Measurements from ENCODE around the gene WWOX. TPM values are rescaled to one million over a fixed set of nuclear protein-coding genes. Genes with fewer than 3 reads are reported as not detected.

WWOX gene
- total and polyA plus RNA-seq, 3 experiments from 2014 or later, result 17.2 to 18.6 (median 18.2) TPM

DNA sequence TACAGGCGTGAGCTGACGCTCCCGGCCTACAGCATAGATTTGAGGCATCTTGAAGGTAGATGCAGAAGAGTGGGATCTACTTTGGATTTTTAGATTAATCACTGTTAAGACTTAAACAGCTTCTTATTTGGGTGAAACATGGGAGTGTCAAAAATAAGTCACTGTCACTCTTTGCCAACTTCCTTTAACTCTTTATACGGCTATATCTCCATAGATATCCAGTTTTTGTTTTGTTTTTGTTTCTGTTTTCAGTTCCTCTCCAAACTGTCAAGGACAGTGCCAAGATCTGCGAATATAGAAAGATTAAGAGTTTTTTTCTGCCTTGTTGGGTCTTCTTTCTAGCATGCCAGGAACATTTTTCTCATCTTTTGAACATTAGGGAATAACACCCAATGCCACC is 706.1 kb downstream of the WWOX start:
- Mint-ChIP-seq H3K9me3 (peaks cover 0 to 9% (median 0%) of the 10 kb centered on the region in 5 donors), H3K27ac (no peak overlapping the region), H3K4me1 (peaks cover 9 to 16% (median 12%) of the 10 kb centered on the region in 3 donors), H3K36me3 (peaks cover 3 to 10% (median 4%) of the 10 kb centered on the region in 3 donors), H3K27me3 (no peaks in the 10 kb centered on the region), H3K4me3 (no peak overlapping the region)
- ChIA-PET POLR2A (no interaction called here), CTCF (no interaction called here)
- Histone ChIP-seq H3K36me3 (ENCODE audit: insufficient read depth, low read length) (no peaks in the 10 kb centered on the region), H3K4me1 (ENCODE audit: insufficient read depth, low read length) (no peaks in the 10 kb centered on the region), H3K27ac (ENCODE audit: low read depth, low read length) (no peak overlapping the region), H3K27me3 (ENCODE audit: insufficient read depth, low read length, poor library complexity, severe bottlenecking) (no peaks in the 10 kb centered on the region), H3K4me3 (ENCODE audit: low read length) (no peak overlapping the region), H3K9me3 (ENCODE audit: low read length) (no peaks in the 10 kb centered on the region)
- no peak for DNase-seq

DNA sequence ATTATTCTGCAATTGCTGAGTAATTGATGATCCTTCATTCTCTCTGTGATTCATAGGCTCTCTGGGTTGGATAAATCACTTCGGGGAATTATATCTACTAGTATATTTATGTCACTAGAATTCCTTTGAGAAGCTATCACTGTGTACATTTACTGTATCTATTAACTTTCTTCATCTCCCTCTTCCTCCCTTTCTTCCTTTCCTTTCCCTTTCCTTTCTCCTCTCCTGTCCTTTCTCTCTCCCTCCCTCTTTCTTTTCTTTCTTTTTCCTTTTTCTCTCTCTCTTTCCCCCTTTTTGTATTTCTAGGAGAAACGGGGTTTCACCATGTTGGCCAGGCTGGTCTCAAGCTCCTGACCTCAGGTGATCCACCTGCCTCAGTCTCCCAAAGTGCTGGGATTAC is 711.8 kb downstream of the WWOX start:
- H3K27me3 ChIP-seq (ENCODE audit: insufficient read depth, low read length, poor library complexity, severe bottlenecking), result no peaks in the 10 kb centered on the region
- Mint-ChIP-seq H3K4me3 (no peak overlapping the region), H3K27me3 (no peaks in the 10 kb centered on the region), H3K9me3 (peaks cover 0 to 2% (median 0%) of the 10 kb centered on the region in 5 donors), H3K4me1 (peaks cover 0 to 7% (median 2%) of the 10 kb centered on the region in 3 donors), H3K27ac (no peak overlapping the region), H3K36me3 (peaks cover 2 to 4% (median 3%) of the 10 kb centered on the region in 3 donors)
- no peak overlapping the region for H3K27ac ChIP-seq (ENCODE audit: low read depth, low read length)
- H3K9me3 ChIP-seq (ENCODE audit: low read length), result no peaks in the 10 kb centered on the region
- no peaks in the 10 kb centered on the region for H3K36me3 ChIP-seq (ENCODE audit: insufficient read depth, low read length)
- H3K4me1 ChIP-seq (ENCODE audit: insufficient read depth, low read length), result no peaks in the 10 kb centered on the region
- no peak for DNase-seq
- H3K4me3 ChIP-seq (ENCODE audit: low read length), result no peak overlapping the region
- ChIA-PET POLR2A (no interaction called here), CTCF (no interaction called here)

DNA sequence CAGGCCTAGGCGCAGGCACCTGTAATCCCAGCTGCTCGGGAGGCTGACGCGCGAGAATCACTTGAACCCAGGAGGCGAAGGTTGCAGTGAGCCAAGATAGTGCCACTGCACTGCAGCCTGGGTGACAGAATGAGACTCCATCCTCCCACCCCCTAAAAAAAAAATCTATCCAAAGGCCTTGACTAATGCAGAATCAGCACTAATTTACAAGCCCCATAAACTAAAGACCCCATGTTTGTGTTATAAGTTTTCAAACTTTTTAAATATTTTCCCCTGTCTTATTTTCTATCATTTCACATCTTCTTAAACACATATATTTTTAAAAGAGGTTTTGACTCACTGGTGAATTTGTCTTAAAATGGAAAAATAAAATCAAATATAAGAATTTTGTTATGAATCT is 713.1 kb downstream of the WWOX start:
- H3K36me3 Mint-ChIP-seq, result peaks cover 0 to 4% (median 3%) of the 10 kb centered on the region in 3 donors
- H3K27ac ChIP-seq (ENCODE audit: low read depth, low read length), result no peak overlapping the region
- H3K4me1 Mint-ChIP-seq, result peaks cover 0 to 7% (median 2%) of the 10 kb centered on the region in 3 donors
- H3K9me3 Mint-ChIP-seq, result no peaks in the 10 kb centered on the region
- CTCF ChIA-PET, result no interaction called here
- H3K9me3 ChIP-seq (ENCODE audit: low read length), result no peaks in the 10 kb centered on the region
- H3K36me3 ChIP-seq (ENCODE audit: insufficient read depth, low read length), result no peaks in the 10 kb centered on the region
- H3K4me1 ChIP-seq (ENCODE audit: insufficient read depth, low read length), result no peaks in the 10 kb centered on the region
- no peak overlapping the region for H3K4me3 Mint-ChIP-seq
- H3K27ac Mint-ChIP-seq, result no peak overlapping the region
- no peak for DNase-seq
- POLR2A ChIA-PET, result no interaction called here
- no peak overlapping the region for H3K4me3 ChIP-seq (ENCODE audit: low read length)
- no peaks in the 10 kb centered on the region for H3K27me3 Mint-ChIP-seq
- H3K27me3 ChIP-seq (ENCODE audit: insufficient read depth, low read length, poor library complexity, severe bottlenecking), result no peaks in the 10 kb centered on the region

DNA sequence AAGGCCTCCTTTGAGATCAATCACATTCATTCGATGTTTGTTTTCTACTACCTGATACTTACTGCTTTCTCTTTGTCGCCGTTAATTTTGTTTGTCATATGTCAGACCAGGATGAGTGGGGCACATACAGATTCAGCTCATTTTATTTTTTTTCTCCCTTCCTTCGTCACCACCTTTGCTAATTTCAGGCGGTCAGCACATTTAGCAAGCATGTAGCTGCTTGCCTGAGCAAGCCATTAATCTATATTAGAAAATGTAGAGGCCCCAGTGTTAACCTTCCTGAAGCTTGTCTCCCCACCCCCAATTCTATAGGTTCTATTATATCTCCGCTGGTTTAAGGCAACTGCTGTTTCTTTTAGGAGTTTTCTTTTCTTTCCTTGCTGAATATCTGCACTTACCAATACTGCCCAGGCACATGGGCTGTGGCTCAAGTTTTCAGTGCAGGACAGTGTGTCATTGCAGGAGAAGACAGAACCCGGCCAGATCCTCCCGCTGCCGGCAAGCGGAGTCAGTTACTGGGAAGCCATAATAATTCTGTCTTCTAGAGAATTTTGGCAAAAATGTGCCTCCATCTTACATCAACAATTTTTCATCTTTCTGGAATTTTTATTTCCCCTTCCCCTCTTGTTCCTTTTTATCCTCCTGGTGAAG is 714.3 kb downstream of the WWOX start:
- no peaks in the 10 kb centered on the region for H3K9me3 ChIP-seq (ENCODE audit: low read length)
- Mint-ChIP-seq H3K36me3 (no peaks in the 10 kb centered on the region), H3K4me1 (peaks cover 0 to 7% (median 2%) of the 10 kb centered on the region in 3 donors), H3K27me3 (no peaks in the 10 kb centered on the region), H3K27ac (peak overlapping the region in 1 of 8 donors; percentile 51), H3K9me3 (no peaks in the 10 kb centered on the region), H3K4me3 (no peak overlapping the region)
- no peak for DNase-seq
- no peak overlapping the region for H3K4me3 ChIP-seq (ENCODE audit: low read length)
- CTCF ChIA-PET, result no interaction called here
- no peaks in the 10 kb centered on the region for H3K36me3 ChIP-seq (ENCODE audit: insufficient read depth, low read length)
- H3K27ac ChIP-seq (ENCODE audit: low read depth, low read length), result no peak overlapping the region
- no peaks in the 10 kb centered on the region for H3K4me1 ChIP-seq (ENCODE audit: insufficient read depth, low read length)
- POLR2A ChIA-PET, result no interaction called here
- no peaks in the 10 kb centered on the region for H3K27me3 ChIP-seq (ENCODE audit: insufficient read depth, low read length, poor library complexity, severe bottlenecking)

DNA sequence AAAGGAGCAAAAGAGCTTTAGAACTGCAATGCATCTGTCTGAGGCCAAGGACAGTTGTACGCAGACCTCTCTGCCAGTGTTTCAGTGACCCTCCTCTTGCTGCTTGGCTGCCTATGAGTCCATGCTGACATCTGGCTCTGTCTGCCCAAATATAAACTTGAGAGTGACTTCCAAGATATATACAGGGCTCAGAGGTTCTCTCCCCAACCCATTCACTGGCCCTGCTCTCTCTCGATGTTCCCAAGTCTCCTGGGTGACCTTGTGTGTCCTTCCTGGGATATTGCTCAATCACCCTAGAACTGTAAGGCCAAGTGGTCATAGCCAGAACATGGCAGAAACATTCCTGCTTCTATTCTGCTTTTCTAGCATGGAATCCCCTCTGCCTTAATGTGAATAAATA is 716.3 kb downstream of the WWOX start:
- POLR2A ChIA-PET, result interaction anchor here (0.5 kb wide), 1 partner anchor 1894 kb away, joined by 7 read pairs; no protein-coding TSS in a partner anchor
- Histone ChIP-seq H3K36me3 (ENCODE audit: insufficient read depth, low read length) (no peaks in the 10 kb centered on the region), H3K27ac (ENCODE audit: low read depth, low read length) (no peak overlapping the region), H3K9me3 (ENCODE audit: low read length) (no peaks in the 10 kb centered on the region), H3K27me3 (ENCODE audit: insufficient read depth, low read length, poor library complexity, severe bottlenecking) (no peaks in the 10 kb centered on the region), H3K4me1 (ENCODE audit: insufficient read depth, low read length) (no peaks in the 10 kb centered on the region), H3K4me3 (ENCODE audit: low read length) (no peak overlapping the region)
- Mint-ChIP-seq H3K4me1 (no peaks in the 10 kb centered on the region), H3K36me3 (peaks cover 0 to 1% (median 0%) of the 10 kb centered on the region in 3 donors), H3K4me3 (no peak overlapping the region), H3K9me3 (no peaks in the 10 kb centered on the region), H3K27ac (no peak overlapping the region), H3K27me3 (no peaks in the 10 kb centered on the region)
- CTCF ChIA-PET, result interaction anchor here (1.2 kb wide), 1 partner anchor 18 kb away, joined by 3 read pairs; no protein-coding TSS in a partner anchor
- DNase-seq, result no peak

DNA sequence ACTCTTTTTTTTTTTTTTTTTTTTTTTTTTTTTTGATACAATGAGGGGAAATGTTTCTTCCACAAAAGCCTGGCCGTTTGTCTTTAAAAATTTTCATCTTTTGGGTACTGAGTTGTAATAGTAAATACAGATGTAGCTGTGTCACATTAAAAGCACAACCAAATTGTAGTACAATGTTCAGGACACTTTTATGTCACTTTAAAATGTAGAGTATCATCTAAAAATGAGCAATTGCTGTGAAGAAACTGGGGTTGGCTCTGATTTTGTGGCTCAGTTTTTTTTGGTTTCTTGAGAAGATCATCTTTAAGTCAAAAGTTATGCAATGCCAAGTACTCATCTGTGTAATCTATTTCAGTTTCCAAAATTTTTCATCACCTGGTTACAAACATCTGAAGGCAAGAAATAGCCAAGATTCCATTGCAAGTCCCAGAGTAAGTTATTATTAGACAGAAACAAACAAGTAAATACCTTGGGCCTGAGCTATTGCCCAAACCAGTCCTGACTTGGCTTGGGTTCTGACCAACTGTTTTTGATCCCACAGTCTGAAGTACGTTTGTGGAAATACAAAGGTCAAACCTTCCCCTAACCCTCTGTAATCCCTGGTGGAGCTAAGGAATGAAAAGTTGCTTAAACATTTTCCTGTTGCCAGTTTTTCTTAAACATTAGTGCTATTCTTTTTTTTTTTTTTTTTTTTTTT is 717.2 kb downstream of the WWOX start:
- Mint-ChIP-seq H3K4me1 (no peaks in the 10 kb centered on the region), H3K27ac (no peak overlapping the region), H3K4me3 (no peak overlapping the region), H3K36me3 (peaks cover 0 to 1% (median 0%) of the 10 kb centered on the region in 3 donors), H3K9me3 (no peaks in the 10 kb centered on the region), H3K27me3 (no peaks in the 10 kb centered on the region)
- DNase-seq, result no peak
- no peak overlapping the region for H3K4me3 ChIP-seq (ENCODE audit: low read length)
- H3K9me3 ChIP-seq (ENCODE audit: low read length), result no peaks in the 10 kb centered on the region
- no peaks in the 10 kb centered on the region for H3K36me3 ChIP-seq (ENCODE audit: insufficient read depth, low read length)
- CTCF ChIA-PET, result interaction anchor here (1.2 kb wide), 1 partner anchor 19 kb away, joined by 3 read pairs; no protein-coding TSS in a partner anchor
- H3K27me3 ChIP-seq (ENCODE audit: insufficient read depth, low read length, poor library complexity, severe bottlenecking), result no peaks in the 10 kb centered on the region
- POLR2A ChIA-PET, result interaction anchor here (0.6 kb wide), 1 partner anchor 174 kb away, joined by 11 read pairs; no protein-coding TSS in a partner anchor
- H3K27ac ChIP-seq (ENCODE audit: low read depth, low read length), result no peak overlapping the region
- no peaks in the 10 kb centered on the region for H3K4me1 ChIP-seq (ENCODE audit: insufficient read depth, low read length)

DNA sequence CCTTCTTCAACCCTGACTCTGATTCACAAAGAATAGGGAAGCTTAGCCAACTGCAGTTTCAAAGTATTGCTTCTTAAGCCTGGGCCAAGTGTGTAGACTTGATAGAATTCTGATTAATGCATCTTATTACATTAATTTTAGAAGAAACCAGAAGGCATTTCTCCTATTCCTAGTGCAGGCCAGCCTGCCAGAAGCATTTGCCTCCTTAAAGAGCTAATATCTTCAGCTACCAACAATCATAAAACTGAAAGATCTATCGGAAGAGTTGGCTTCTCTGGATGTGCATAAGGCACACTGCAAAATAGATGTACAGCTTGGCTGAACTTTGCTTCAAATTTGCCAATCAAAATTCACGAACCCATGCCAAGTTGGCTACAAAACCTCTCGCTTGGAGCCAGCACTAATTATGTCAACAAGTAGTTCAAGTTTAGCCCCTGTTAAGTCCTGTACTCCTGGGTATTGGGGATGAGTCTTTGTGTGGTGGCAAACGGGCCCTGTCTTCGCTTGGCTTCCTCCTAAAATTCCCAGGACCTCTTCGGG is 717.8 kb downstream of the WWOX start:
- Mint-ChIP-seq H3K36me3 (peaks cover 0 to 1% (median 0%) of the 10 kb centered on the region in 3 donors), H3K27ac (no peak overlapping the region), H3K4me3 (no peak overlapping the region), H3K27me3 (no peaks in the 10 kb centered on the region), H3K9me3 (no peaks in the 10 kb centered on the region), H3K4me1 (no peaks in the 10 kb centered on the region)
- H3K36me3 ChIP-seq (ENCODE audit: insufficient read depth, low read length), result no peaks in the 10 kb centered on the region
- no peak for DNase-seq
- ChIA-PET CTCF (no interaction called here), POLR2A (interaction anchor here (0.6 kb wide), 1 partner anchor 174 kb away, joined by 11 read pairs; no protein-coding TSS in a partner anchor)
- H3K27me3 ChIP-seq (ENCODE audit: insufficient read depth, low read length, poor library complexity, severe bottlenecking), result no peaks in the 10 kb centered on the region
- no peaks in the 10 kb centered on the region for H3K4me1 ChIP-seq (ENCODE audit: insufficient read depth, low read length)
- no peaks in the 10 kb centered on the region for H3K9me3 ChIP-seq (ENCODE audit: low read length)
- no peak overlapping the region for H3K4me3 ChIP-seq (ENCODE audit: low read length)
- no peak overlapping the region for H3K27ac ChIP-seq (ENCODE audit: low read depth, low read length)

DNA sequence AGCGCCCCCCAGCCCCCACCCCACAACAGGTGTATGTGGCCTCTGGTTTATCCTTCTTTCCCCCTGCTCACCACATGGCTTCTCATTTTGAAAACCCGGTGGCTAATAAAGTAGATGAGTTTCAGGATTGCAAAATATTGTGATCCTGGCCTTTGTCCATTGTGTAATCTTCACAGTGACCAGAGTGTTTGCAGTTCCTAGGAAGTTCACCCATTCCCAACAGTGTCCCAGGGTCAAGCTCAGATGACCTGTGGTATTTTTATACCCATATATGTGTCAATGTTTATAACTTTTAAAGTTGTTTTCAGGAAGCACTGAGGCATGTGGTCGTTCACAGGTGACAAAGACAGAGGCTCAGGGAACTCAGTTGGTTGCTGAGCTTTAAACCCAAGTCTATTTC is 721.9 kb downstream of the WWOX start:
- DNase-seq, result no peak
- no peak overlapping the region for H3K4me3 Mint-ChIP-seq
- no peak overlapping the region for H3K4me3 ChIP-seq (ENCODE audit: low read length)
- H3K27ac Mint-ChIP-seq, result no peak overlapping the region
- no peaks in the 10 kb centered on the region for H3K4me1 ChIP-seq (ENCODE audit: insufficient read depth, low read length)
- no peaks in the 10 kb centered on the region for H3K4me1 Mint-ChIP-seq
- peaks cover 0 to 9% (median 1%) of the 10 kb centered on the region in 3 donors for H3K36me3 Mint-ChIP-seq
- CTCF ChIA-PET, result no interaction called here
- H3K27ac ChIP-seq (ENCODE audit: low read depth, low read length), result no peak overlapping the region
- H3K9me3 Mint-ChIP-seq, result no peaks in the 10 kb centered on the region
- H3K9me3 ChIP-seq (ENCODE audit: low read length), result no peaks in the 10 kb centered on the region
- POLR2A ChIA-PET, result no interaction called here
- H3K36me3 ChIP-seq (ENCODE audit: insufficient read depth, low read length), result no peaks in the 10 kb centered on the region
- H3K27me3 Mint-ChIP-seq, result no peaks in the 10 kb centered on the region
- no peaks in the 10 kb centered on the region for H3K27me3 ChIP-seq (ENCODE audit: insufficient read depth, low read length, poor library complexity, severe bottlenecking)
